Calu3 (cell line): ENCODE results near the gene MLIP. TPM values are rescaled to one million over a fixed set of nuclear protein-coding genes. Genes with fewer than 3 reads are reported as not detected.

Source experiments
- Bru-seq: library from RNA; stranded (reverse); fragments of 400-500 nt; gene quantifications from one replicate; lab custom pipeline; 2021; lab: Mats Ljungman, UMichigan
- BruChase-seq, 2 experiments: library from RNA; stranded (reverse); fragments of 400-500 nt; gene quantifications; one replicate each; lab custom pipeline; 2021; lab: Mats Ljungman, UMichigan
- BruUV-seq: library from RNA; stranded (reverse); fragments of 400-500 nt; replicated peaks from 2 replicates; lab custom pipeline; 2021; lab: Mats Ljungman, UMichigan
- CTCF ChIA-PET: fragments of 300-600 bp; sonication (Branson Sonifier 250); formaldehyde crosslinking; loops from one replicate; lab custom pipeline; 2022; ENCODE audit warnings: antibody characterized with exemption; lab: Charles Lee
- DNase-seq: peaks from one replicate; pipeline ENCODE4 v3.0.0; 2022
- H3K27ac Mint-ChIP-seq: one replicate; pipeline ENCODE4 v1.8.0; 2022; ENCODE audit warnings: mixed read lengths; ENCODE audit not compliant: unreplicated experiment
- H3K27me3 Mint-ChIP-seq: one replicate; pipeline ENCODE4 v1.8.0; 2022; ENCODE audit warnings: mixed read lengths; ENCODE audit not compliant: unreplicated experiment
- H3K36me3 Mint-ChIP-seq: one replicate; pipeline ENCODE4 v1.8.0; 2022; ENCODE audit warnings: mild to moderate bottlenecking, moderate library complexity, mixed read lengths; ENCODE audit not compliant: insufficient read depth, unreplicated experiment
- H3K4me1 Mint-ChIP-seq: one replicate; pipeline ENCODE4 v1.8.0; 2022; ENCODE audit warnings: mild to moderate bottlenecking, low read depth, mixed read lengths; ENCODE audit not compliant: unreplicated experiment
- H3K4me3 Mint-ChIP-seq: one replicate; pipeline ENCODE4 v1.8.0; 2022; ENCODE audit warnings: mild to moderate bottlenecking, low read depth, moderate library complexity, mixed read lengths; ENCODE audit not compliant: unreplicated experiment
- H3K9me3 Mint-ChIP-seq: one replicate; pipeline ENCODE4 v1.8.0; 2022; ENCODE audit warnings: low read depth, mixed read lengths; ENCODE audit not compliant: unreplicated experiment
- CTCF ChIP-seq: fragments of 200-600 bp; IDR thresholded peaks from one replicate; pipeline ENCODE4 v1.8.0; 2022; ENCODE audit warnings: antibody characterized with exemption; ENCODE audit not compliant: unreplicated experiment
- intact Hi-C: fragments of 100-400 bp; cut with micrococcal nuclease; formaldehyde crosslinking; loops from one replicate; pipeline ENCODE4 v1.10.0; 2022; ENCODE audit not compliant: unreplicated experiment
- long read RNA-seq: library from polyadenylated mRNA; stranded (forward); transcript quantifications from one replicate; pipeline ENCODE4 v2.0.0, GENCODE V29; 2022
- total RNA-seq: library from RNA; stranded (reverse); gene quantifications from 2 replicates; pipeline ENCODE4 v1.2.3, GENCODE V29; 2022

MLIP gene
- 0.81 and 1.4 TPM in 2 replicates for total RNA-seq
- percentile 17 among the genes with signal in this experiment for Bru-seq, nascent RNA
- BruChase-seq, experiment 1, labeled RNA remaining after a 6-hour chase: percentile 27 among the genes with signal in this experiment
- BruChase-seq, experiment 2, labeled RNA remaining after a 2-hour chase: percentile 23 among the genes with signal in this experiment
- long read RNA-seq, partial matches to known transcripts: 0 of 1 reads
- long read RNA-seq, other reads (novel, unspliced or antisense): 1 of 1 reads

GRCh38 chr6:54111341-54112045, at the start of gene MLIP:
Gene MLIP, plus strand, starts transcription at chr6:54111443. Its CDS starts 37 bp downstream, at chr6:54111480.
- intact Hi-C loops: no loop called here
- no TSS peak for BruUV-seq
- Mint-ChIP-seq H3K36me3 (no peaks in the 10 kb centered on the region), H3K9me3 (peaks cover 4% of the 10 kb centered on the region), H3K4me3 (no peak within 1 kb of the TSS), H3K27me3 (no peaks in the 10 kb centered on the region), H3K4me1 (peaks cover 27% of the 10 kb centered on the region), H3K27ac (no peak within 1 kb of the TSS)
- TF ChIP-seq CTCF: no peak
- CTCF ChIA-PET: interaction anchor here (1.4 kb wide), 1 partner anchor 125 kb away, joined by 4 read pairs; no protein-coding TSS in a partner anchor
- DNase-seq: no peak

- no peaks in the 10 kb centered on the region for H3K9me3 Mint-ChIP-seq
- CTCF ChIA-PET: no interaction called here
- BruUV-seq: no TSS peak
- no peaks in the 10 kb centered on the region for H3K27me3 Mint-ChIP-seq
- no peak for DNase-seq
- H3K4me3 Mint-ChIP-seq: peak overlapping the region; percentile 71
- TF ChIP-seq CTCF: no peak
- peaks cover 20% of the 10 kb centered on the region for H3K4me1 Mint-ChIP-seq
- H3K36me3 Mint-ChIP-seq: no peaks in the 10 kb centered on the region
- no peak overlapping the region for H3K27ac Mint-ChIP-seq
- intact Hi-C loops: no loop called here
These were observed 48.1 kb upstream of the MLIP start for GRCh38 chr6:54063228-54063539.

- no peaks in the 10 kb centered on the region for H3K9me3 Mint-ChIP-seq
- TF ChIP-seq CTCF: no peak
- BruUV-seq: no TSS peak
- H3K4me1 Mint-ChIP-seq: peaks cover 23% of the 10 kb centered on the region
- no peak overlapping the region for H3K27ac Mint-ChIP-seq
- intact Hi-C loops: no loop called here
- CTCF ChIA-PET: no interaction called here
- no peak for DNase-seq
- no peaks in the 10 kb centered on the region for H3K27me3 Mint-ChIP-seq
- no peak overlapping the region for H3K4me3 Mint-ChIP-seq
- peaks cover 4% of the 10 kb centered on the region for H3K36me3 Mint-ChIP-seq
These were observed 42.5 kb upstream of the MLIP start for GRCh38 chr6:54068694-54069093.

- CTCF ChIA-PET: no interaction called here
These were observed 41.2 kb upstream of the MLIP start for GRCh38 chr6:54070025-54070424.

More at GRCh38 chr6:54070025-54070424, 41.2 kb upstream of the MLIP start:
- Mint-ChIP-seq H3K27ac (peak overlapping the region; percentile 79), H3K27me3 (no peaks in the 10 kb centered on the region), H3K9me3 (no peaks in the 10 kb centered on the region), H3K36me3 (peaks cover 4% of the 10 kb centered on the region), H3K4me1 (peaks cover 32% of the 10 kb centered on the region), H3K4me3 (peak overlapping the region; percentile 70)
- BruUV-seq: no TSS peak
- TF ChIP-seq CTCF: no peak
- no peak for DNase-seq
- intact Hi-C loops: no loop called here
